ENCODE results near the gene NHS. TPM values are rescaled to one million over a fixed set of nuclear protein-coding genes. Genes with fewer than 3 reads are reported as not detected.

The NHS gene
- polyA plus RNA-seq, 1 donor (not counting 4 experiments of a cell fraction or from before 2014, with no cell fraction given): 5.4 TPM

DNA sequence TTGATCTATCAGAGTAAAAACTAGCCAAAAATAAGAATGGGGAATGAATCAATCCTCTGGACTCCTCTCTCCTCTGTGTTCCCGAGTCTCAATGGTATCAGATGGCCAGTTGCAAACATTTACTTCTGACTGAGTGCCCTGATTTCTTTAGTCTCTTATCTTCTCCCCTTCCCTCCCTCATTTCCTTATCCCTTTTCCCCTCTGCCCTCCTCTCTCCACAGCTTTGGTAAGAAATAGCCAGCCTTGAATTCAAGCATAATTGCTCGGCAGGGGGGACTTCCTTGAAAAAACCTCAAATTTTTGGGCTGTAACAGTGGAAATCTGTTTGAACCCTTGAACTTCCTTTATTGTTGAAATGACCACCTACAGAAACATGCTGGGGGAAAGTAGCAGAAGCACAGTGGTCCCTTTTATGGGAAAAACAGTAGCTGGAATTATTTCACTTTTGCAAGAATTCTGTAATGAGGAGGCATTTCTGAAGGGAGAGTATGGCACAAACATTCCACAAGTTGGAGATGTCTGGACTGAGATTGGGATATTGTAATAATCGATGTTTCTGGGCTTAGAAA, 40.3 kb downstream of the NHS start:
- dilution Hi-C loops (cut with MboI; ENCODE audit: extremely low pct_ligation_motif_present, low sequenced_read_pairs): no loop called here
- peaks cover 53% of the 10 kb centered on the region for H3K4me1 ChIP-seq (ENCODE audit: control insufficient read depth, extremely low read depth, insufficient read depth, low read length)
- DNase-seq (ENCODE audit: low read depth, low spot score): no peak
- TF ChIP-seq, protein P1, sequence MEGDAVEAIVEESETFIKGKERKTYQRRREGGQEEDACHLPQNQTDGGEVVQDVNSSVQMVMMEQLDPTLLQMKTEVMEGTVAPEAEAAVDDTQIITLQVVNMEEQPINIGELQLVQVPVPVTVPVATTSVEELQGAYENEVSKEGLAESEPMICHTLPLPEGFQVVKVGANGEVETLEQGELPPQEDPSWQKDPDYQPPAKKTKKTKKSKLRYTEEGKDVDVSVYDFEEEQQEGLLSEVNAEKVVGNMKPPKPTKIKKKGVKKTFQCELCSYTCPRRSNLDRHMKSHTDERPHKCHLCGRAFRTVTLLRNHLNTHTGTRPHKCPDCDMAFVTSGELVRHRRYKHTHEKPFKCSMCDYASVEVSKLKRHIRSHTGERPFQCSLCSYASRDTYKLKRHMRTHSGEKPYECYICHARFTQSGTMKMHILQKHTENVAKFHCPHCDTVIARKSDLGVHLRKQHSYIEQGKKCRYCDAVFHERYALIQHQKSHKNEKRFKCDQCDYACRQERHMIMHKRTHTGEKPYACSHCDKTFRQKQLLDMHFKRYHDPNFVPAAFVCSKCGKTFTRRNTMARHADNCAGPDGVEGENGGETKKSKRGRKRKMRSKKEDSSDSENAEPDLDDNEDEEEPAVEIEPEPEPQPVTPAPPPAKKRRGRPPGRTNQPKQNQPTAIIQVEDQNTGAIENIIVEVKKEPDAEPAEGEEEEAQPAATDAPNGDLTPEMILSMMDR (optimal IDR thresholded peaks at IDR 0.05 in 1 of 3, IDR thresholded peaks at IDR 0.05 in 1 of 3, conservative IDR thresholded peaks at IDR 0.05 in 1 of 3; ENCODE audit: extremely low read depth in 1 of 3, insufficient read depth in 2 of 3, low read length in 3 of 3): no peak
- no peak for TF ChIP-seq EZH2 (IDR thresholded peaks at IDR 0.05; ENCODE audit: low read length)
- FAIRE-seq: no peak
- H3K27me3 ChIP-seq (ENCODE audit: control insufficient read depth, extremely low read depth, insufficient read depth, low read length): no peaks in the 10 kb centered on the region
- H3K9ac ChIP-seq (ENCODE audit: control insufficient read depth, extremely low read depth, insufficient read depth, low read length): no peak overlapping the region
- no peak overlapping the region for H2AFZ ChIP-seq (ENCODE audit: control insufficient read depth, low read length)
- H3K36me3 ChIP-seq (ENCODE audit: control insufficient read depth in 2 of 2, extremely low read depth in 1 of 2, insufficient read depth in 2 of 2, low read length in 2 of 2): no peaks in the 10 kb centered on the region
- no peaks in the 10 kb centered on the region for H3K9me1 ChIP-seq (ENCODE audit: control insufficient read depth, extremely low read depth, insufficient read depth, low read length)
- H3K79me2 ChIP-seq (ENCODE audit: control insufficient read depth, insufficient read depth, low read length): peaks cover 29% of the 10 kb centered on the region
- no peaks in the 10 kb centered on the region for H4K20me1 ChIP-seq (ENCODE audit: control insufficient read depth, extremely low read depth, insufficient read depth, low read length)
- no peaks in the 10 kb centered on the region for H3K9me3 ChIP-seq (ENCODE audit: control insufficient read depth, low read depth, low read length)
- H3K4me3 ChIP-seq (ENCODE audit: control insufficient read depth in 2 of 3, extremely low read depth in 1 of 3, insufficient read depth in 2 of 3, low read depth in 1 of 3, low read length in 3 of 3): no peak overlapping the region
- peak overlapping the region; percentile 76 for H3K4me2 ChIP-seq (ENCODE audit: control insufficient read depth, extremely low read depth, insufficient read depth, low read depth, low read length)
- peak overlapping the region; percentile 71 for H3K27ac ChIP-seq (ENCODE audit: control insufficient read depth, insufficient read depth, low read length)

DNA sequence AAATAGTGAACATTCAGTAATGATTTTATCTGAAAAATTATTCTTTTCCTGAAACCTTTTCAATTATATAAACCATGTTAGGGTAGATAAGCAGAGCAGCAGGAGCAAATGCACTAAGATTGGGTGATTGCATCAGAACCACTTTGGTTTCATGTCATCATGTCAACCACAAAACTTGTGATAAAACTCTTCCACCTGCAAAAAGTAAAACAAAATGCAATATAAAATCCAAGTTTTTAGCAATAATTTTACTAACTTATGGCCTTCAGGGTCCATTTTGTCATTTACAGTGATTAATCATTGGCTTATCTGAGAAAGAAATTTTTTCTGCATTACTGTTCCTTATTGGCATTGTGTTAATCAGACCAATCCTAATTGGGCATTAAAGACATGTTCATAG, 42.4 kb downstream of the NHS start:
- Histone ChIP-seq H3K4me3 (ENCODE audit: control insufficient read depth in 2 of 3, extremely low read depth in 1 of 3, insufficient read depth in 2 of 3, low read depth in 1 of 3, low read length in 3 of 3) (no peak overlapping the region), H3K27ac (ENCODE audit: control insufficient read depth, insufficient read depth, low read length) (no peak overlapping the region), H4K20me1 (ENCODE audit: control insufficient read depth, extremely low read depth, insufficient read depth, low read length) (no peaks in the 10 kb centered on the region), H3K9me1 (ENCODE audit: control insufficient read depth, extremely low read depth, insufficient read depth, low read length) (no peaks in the 10 kb centered on the region), H2AFZ (ENCODE audit: control insufficient read depth, low read length) (no peak overlapping the region), H3K79me2 (ENCODE audit: control insufficient read depth, insufficient read depth, low read length) (peaks cover 29% of the 10 kb centered on the region), H3K9me3 (ENCODE audit: control insufficient read depth, low read depth, low read length) (no peaks in the 10 kb centered on the region), H3K9ac (ENCODE audit: control insufficient read depth, extremely low read depth, insufficient read depth, low read length) (no peak overlapping the region), H3K4me1 (ENCODE audit: control insufficient read depth, extremely low read depth, insufficient read depth, low read length) (peaks cover 38% of the 10 kb centered on the region), H3K27me3 (ENCODE audit: control insufficient read depth, extremely low read depth, insufficient read depth, low read length) (no peaks in the 10 kb centered on the region), H3K4me2 (ENCODE audit: control insufficient read depth, extremely low read depth, insufficient read depth, low read depth, low read length) (no peak overlapping the region), H3K36me3 (ENCODE audit: control insufficient read depth in 2 of 2, extremely low read depth in 1 of 2, insufficient read depth in 2 of 2, low read length in 2 of 2) (no peaks in the 10 kb centered on the region)
- DNase-seq (ENCODE audit: low read depth, low spot score): no peak
- peak; percentile 87 for FAIRE-seq
- TF ChIP-seq EZH2 (IDR thresholded peaks at IDR 0.05; ENCODE audit: low read length): no peak
- TF ChIP-seq, protein P1 (optimal IDR thresholded peaks at IDR 0.05 in 1 of 3, IDR thresholded peaks at IDR 0.05 in 1 of 3, conservative IDR thresholded peaks at IDR 0.05 in 1 of 3; ENCODE audit: extremely low read depth in 1 of 3, insufficient read depth in 2 of 3, low read length in 3 of 3): no peak
- dilution Hi-C loops (cut with MboI; ENCODE audit: extremely low pct_ligation_motif_present, low sequenced_read_pairs): no loop called here
